CD1c-positive myeloid dendritic cell (primary cell): ENCODE results near the gene ACAP3.
A peak's percentile ranks its signal among the peaks of the same experiment; 100 is the strongest.

ENCODE experiments used
- DNase-seq: peaks from one replicate; pipeline ENCODE4 v3.0.0-alpha.2; 2016; ENCODE audit errors: extremely low spot score

The ACAP3 gene

DNA sequence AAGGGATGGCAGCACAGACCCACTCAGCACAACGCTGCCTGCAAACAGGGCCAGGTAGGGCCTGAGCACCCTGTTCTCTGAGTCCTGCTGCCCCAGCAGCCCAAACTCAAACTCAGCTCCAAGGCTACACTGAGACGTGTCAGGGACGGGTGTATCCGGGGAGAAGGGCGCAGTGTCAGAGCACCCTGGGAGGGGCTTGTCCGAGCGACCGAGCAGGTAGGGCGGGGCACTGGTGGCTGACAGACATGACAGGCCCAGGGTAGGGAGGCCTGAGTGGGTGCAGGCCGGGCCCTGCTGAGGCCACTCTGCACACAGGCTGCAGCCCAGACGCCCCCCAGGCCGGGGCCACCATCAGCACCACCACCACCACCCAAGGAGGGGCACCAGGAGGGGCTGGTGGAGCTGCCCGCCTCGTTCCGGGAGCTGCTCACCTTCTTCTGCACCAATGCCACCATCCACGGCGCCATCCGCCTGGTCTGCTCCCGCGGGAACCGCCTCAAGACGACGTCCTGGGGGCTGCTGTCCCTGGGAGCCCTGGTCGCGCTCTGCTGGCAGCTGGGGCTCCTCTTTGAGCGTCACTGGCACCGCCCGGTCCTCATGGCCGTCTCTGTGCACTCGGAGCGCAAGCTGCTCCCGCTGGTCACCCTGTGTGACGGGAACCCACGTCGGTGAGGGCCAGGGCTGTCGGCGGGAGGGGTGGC is 22.0 kb downstream of the ACAP3 start:
- no peak for DNase-seq

DNA sequence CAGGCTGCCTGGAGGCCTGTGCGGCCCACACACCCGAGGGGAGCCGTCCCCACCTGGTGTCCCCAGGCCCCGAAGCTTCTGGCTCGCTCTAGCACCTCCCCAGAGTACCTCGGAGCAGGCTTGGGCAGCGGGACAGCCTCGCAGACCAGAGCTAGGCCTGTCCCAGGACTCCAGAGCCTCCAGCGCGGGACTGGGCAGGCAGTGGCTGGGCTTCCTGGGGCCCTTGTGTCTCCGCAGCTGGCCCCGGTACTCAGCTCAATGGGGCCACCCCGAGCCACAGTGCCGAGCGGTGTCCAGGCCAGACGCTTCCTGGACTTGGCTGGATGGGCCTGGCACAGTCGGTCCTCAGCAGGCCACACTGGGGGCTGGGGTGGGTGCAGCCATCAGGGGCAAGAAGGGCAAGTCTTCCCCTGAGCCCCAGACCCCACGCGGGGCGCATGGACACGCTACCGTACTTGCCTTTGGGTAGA is 22.6 kb downstream of the ACAP3 start:
- DNase-seq: no peak

DNA sequence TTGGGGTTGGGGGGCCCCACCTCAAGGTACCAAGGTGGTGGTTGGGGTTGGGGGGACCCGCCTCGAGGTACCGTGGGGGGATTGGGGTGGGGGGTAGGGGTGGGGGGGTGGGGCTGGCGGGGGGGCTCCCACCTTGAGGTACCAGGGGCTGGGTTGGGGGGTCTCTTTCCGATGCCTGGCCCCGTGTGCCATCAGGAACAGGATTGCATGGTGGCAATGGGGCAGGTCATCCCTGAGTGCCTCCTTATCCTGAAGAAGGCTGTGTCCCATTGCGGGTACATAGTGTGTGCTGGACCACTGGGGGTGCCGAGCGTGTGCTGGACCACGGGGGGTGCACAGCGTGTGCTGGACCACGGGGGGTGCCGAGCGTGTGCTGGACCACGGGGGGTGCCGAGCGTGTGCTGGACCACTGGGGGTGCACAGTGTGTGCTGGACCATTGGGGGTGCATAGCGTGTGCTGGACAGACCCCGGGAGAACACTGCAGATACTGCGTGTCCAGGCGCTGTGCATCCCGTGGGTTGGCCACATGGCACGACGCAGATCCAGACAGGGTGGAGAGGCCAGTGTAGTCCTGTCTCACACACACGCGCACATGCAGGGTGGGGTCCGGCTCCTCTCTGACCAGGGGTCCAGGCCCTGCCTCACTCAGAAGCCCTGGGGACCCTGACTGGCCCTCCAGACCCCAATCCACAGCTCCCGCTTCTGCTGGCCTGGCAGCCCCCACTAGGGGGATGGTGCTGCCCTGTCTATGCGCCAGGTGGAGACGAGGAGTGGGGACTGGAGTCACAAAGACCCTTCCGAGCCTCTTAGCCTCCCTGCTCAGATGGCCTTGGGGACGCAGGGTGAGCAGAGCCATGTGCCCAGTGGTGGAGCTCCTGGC is 23.3 kb downstream of the ACAP3 start:
- DNase-seq: no peak

DNA sequence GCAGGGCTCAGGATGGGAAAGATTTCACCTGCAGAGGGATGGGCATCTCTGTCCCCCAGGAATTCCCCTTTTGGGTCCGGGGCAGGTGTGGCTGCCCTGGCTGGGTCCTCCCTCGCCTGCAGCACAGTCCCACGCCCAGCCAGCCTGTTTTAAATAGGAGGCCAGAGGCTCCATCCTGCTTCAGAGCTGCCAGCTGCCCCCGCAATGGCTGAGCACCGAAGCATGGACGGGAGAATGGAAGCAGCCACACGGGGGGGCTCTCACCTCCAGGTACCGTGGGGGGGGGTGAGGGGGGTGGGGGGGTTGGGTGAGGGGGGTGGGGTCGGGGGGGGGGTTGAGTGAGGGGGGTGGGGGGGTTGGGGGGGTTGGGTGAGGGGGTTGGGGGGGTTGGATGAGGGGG is 23.9 kb downstream of the ACAP3 start:
- DNase-seq: no peak

DNA sequence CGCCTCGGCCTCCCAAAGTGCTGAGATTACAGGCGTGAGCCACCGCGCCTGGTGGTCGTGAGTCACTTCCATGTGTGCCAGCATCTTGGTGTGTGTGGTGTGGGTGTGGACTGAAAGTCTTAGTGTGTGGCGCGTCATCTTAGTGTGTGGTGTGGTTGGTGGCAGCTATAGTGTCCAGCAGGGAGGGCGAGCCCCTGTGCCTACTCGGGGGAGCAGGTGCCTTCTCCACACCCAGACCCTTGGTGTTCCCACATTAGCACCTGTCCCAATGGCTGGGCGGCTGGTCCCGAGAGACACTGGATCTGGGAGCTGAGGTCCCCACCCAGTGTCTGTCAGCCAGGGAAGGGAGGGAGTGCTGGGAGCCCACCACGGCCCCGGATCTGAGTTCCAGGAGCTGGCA is 24.7 kb downstream of the ACAP3 start:
- DNase-seq: peak; percentile 18

DNA sequence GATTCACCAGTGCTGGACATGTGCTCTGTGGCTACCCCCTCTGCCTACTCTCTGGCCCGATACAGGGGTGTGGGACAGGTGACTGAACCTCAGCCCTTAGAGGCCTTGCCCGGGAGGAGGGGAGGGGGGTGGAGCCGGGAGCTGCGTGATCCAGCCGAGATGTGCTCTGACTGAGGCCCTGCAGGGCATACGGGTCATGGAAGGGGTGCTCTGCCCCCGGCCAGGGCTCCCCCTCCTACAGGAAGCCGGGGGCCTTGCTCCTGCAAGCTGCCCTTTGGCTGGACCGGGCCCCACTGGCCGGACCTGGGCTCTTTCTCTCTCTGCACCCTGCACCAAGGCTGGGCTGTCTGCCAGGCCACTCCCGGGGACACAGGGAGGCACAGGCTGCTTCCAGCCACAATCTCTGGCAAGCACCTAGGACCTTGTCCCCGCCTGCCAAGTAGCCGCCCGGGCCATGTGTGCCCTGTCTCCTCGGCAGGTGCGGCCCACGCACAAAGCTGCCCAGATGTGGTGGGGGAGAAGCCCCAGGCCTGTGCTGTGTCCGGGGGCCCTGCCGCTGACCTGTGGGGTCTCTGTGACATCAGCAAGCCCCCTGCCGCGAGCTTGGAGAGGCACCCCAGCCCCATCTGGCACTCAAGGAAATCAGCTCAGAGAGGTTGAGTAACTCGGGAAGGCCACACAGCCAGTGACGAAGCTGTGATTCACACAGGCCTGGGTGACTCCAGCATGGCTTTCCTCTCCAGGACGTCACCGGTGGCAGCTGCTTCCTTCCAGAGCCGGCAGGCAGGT is 26.0 kb downstream of the ACAP3 start:
- DNase-seq: peak; percentile 27

DNA sequence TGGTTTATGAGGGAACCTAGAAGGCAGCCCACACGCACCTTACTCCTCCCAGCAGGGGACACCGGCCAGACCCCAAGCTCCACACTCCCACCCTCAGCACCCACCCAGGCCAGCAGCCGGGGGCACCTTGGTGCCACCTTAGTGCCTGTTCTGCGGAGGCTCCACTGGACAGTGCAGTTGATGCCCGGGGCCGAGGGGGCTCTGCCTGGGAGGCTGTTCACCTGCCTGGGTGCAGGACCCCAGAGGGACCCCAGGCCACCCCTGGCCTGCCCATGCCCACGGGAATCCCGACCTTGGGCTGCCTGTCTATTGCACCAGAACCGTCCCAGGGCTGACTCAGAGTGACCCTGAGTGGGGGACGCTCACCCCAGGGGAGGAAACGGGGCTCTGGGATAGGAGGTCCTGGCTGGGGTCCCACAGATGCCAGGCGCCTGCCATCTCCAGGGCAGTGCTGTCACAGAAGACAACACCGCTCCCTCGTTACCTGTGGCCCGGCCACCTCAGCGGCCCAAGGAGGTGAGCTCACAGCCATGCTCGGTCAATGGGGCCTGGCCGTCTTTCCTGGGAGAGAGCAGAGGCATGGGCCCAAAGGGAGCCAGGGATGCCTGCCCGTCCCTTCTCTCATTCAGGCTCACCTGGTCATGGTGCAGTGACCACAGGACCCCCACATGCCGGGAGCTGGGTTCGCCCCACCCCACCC is 26.8 kb downstream of the ACAP3 start:
- no peak for DNase-seq

DNA sequence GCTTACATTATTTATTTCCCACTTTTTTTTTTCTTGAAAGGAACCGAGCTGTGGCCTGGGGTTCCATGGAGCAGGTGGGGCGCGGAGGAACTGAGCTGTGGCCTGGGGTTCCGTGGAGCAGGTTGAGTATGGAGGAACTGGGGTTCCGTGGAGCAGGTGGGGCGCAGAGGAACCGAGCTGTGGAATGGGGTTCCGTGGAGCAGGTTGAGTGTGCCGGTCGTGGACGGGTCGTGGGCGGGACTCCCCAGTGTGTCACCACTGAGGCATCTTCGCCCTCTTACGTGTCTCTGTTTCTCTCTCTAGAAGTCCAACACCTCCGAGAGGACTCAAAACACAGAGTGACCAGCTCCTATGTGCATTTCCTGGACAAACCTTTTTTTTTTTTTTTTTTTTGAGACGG is 28.7 kb downstream of the ACAP3 start:
- no peak for DNase-seq

DNA sequence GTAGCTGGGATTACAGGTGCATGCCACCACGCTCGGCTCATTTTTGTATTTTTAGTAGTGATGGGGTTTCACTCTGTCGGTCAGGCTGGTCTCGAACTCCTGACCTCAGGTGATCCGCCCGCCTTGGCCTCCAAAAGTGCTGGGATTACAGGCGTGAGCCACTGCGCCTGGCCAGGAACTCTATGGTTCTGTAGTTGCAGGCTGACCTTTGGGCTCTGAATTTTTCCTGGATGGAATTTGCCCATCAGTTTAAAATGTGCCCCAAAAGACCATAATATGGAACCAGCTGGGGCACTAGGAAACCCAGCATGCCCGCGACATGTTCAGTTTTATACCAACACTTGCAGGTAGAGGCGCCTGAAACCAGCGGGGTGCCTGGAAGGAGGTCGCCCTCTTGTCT is 29.1 kb downstream of the ACAP3 start:
- no peak for DNase-seq

DNA sequence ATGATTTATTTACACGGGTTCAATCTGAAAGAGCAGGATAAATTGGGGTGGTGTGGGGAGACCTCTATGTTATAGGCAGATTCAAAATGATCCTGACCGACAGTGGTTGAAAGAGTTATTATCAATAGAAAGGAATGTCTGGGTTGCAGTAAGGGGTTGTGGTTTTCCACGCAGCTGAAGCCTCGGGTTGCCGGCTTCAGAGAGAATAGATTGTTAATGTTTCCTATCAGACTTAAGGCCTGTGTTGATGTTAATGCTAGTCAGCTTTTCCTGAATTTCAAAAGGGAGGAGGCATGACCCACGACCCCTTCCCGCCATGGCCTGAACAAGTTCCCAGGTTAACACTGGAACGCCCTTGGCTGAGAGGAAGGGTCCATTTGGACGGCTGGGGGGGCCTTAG is 31.9 kb downstream of the ACAP3 start:
- DNase-seq: no peak

DNA sequence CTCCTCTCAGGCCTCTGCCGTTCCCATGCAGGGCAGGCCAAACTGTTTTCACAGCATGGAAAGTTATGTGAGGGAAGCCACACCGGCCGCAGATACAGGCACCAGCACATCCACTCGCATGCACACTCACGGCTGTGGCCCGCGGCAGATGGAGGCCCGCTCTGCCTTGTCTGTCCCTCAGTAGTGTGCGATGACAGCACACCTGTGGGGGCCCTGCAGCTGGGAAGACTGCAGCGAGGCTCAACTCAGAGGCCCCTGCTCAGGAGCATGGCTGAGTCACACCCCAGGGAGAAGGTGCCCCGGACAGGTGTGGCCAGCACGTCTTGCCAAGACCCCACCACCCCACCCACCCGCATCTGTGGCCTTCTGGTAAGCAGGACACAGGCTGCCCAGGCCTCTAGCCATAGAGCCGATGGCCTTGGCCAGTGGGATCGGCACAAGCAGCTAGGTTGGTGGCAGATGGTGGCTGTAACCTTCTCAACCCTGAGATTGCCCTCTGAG is 32.7 kb downstream of the ACAP3 start:
- DNase-seq: no peak

DNA sequence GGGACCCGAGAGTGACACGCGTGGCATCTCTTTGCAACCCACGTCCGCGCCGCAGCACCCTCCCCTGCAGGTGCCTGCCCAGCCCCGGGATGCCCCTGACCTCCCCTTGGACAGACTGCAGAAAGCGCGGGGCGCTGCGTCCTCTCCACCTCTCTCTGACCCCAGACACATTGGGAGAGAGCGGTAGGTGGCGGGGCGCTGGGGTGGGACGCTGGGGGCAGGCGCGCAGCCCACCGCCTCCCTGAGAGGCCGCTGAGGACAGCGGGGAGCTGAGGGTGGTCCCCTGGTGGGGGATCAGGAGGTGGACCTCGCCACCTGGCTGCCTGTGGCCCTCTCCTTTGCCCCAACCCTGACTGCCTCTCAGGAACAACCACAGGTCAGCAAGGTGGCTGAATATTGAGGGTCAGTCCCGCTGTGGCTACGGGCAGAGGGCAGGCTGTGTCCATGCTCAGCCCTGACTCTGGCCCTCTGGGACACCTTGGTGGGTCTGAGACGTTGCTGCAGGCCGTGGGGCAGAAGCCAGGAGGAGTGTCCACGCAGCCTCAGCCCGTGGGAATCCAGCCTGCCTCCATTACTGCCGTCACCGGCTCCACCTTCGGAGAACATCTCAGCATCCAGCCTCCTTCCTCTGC is 33.3 kb downstream of the ACAP3 start:
- no peak for DNase-seq

DNA sequence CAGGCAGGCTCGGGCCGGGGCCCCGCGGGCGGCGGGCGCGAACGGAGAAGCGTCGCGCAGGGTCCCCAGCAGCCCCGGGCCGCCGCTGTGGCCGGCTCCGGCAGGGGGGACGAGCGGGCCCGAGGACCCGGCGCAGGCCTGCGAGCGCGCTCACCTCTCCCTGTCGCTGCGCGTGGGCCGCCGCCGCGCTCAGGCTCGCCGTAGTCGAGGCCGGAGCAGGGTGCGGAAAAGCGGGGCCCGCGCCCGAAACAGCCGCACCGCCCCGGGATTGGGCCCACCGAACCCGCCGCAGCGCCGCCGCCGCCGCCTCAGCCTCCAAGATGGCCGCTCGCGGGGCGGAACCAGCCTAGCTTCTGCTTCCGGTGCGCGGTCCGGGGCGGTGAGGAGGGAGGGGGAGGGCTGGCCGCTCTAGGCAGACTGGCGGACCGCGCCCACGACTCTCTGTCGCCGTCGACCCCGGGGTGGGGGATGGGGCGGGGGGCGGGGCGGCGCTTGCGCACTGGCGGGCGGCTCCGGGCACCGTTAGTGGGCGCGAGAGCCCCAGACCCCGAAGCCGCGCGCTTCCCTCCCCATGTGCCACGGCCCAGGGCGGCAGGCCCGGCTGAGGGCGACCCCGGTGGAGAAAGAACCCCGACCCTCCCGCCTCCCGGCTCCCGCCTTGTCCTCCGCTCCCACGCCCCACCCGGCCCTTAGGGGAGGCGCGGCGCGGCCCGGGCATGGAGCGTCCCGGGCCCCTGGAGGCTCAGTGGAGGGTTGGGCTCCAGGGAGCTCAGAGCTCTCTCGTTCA is 34.0 kb downstream of the ACAP3 start, which contains the start of gene UBE2J2:
UBE2J2 (minus strand) TSS at position 343 of the 787 bp plus-strand sequence. CDS start 5,862 bp downstream, outside the sequence.
- peak; percentile 93 for DNase-seq

DNA sequence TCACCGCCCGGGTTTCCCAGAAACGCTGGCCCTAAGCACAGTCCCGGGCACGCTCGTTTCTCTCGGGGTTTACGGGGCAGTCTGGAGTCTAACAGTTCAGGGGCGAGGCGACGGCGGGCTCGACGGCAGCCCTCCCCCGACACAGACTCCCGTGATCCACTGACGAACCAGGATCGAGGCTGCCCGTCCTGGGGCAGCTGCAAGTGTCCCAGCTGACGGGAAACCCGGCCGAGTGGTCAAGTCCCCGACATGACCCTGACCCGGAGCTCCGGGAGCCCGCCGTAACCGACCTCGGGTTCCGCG is 34.6 kb downstream of the ACAP3 start:
- DNase-seq: peak; percentile 12

DNA sequence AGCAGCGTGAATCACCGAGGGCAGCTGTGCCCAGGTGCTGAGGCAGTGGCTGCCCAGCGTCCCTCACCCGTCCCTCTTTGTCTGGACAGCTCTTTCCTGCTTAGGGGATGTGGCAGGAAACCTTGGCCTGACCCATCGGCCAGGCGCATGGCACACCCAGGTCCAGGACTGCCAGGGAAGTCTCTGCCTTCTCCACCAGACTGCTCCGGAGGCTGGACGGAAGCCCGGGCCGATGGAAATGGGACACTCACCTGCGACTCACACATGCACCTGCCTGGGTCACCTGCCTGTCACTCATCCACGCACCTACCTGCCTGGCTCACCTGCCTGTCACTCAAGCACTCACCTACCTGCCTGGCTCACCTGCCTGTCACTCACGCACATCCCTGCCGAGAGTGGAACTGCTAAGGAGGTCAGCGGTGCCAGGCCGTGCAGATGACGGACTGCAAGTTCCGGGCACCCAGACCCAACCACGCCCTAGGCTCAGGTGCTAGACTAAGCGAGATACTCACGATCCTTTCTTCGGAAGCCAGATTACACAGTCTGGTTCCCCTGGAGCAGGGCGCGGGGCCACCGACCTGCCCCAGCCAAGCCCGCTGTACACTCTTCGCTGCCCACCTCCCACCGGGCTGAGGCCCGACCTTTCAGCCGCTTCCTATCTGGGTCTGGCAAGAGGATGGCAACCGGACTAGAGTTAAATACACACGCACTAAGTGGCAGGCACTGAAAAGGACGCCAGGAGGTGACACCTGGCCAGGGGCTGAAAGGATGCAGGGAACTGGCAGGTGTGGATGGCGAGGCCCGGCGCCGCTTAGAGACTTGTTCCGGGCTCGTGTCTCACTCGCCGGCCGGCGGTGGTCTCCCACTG is 35.2 kb downstream of the ACAP3 start:
- DNase-seq: no peak

DNA sequence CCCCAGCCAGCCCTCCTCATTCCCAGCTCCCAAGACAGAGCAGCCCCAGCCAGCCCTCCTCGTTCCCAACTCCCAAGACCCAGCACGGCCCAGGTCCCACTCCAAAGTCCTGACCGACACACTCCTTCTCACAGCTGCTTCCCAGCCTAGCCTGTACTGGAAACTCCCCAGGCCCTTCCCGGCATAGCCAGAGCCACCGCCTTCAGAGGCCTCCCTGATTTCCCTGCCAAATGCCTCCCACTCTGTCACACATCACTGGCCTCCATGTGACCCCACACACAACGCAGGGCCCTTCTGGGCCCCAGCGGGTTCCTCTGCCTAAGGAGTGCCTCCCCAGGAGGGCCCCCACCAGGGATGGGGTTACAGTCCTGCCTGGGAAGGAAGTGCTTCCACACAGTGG is 36.9 kb downstream of the ACAP3 start:
- DNase-seq: no peak

DNA sequence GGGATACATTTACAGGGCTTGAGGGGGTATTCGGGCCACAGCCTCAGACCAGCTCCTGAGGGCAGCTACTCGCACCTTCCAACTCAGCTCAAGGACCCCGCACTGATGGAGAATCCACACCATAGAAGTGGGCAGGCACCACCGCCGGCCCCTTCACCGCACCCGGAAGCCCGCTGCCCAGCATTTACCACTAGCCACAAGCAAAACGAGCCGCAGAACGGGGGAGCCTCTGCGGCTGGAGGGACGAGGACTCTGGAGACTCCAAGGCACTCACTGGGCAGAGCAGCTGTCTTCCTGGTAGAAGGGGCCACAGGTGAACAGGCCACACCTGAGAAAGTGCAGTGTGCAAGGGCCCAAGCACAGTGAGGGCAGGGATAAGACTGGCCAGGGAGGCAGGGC is 39.4 kb downstream of the ACAP3 start:
- DNase-seq: no peak

DNA sequence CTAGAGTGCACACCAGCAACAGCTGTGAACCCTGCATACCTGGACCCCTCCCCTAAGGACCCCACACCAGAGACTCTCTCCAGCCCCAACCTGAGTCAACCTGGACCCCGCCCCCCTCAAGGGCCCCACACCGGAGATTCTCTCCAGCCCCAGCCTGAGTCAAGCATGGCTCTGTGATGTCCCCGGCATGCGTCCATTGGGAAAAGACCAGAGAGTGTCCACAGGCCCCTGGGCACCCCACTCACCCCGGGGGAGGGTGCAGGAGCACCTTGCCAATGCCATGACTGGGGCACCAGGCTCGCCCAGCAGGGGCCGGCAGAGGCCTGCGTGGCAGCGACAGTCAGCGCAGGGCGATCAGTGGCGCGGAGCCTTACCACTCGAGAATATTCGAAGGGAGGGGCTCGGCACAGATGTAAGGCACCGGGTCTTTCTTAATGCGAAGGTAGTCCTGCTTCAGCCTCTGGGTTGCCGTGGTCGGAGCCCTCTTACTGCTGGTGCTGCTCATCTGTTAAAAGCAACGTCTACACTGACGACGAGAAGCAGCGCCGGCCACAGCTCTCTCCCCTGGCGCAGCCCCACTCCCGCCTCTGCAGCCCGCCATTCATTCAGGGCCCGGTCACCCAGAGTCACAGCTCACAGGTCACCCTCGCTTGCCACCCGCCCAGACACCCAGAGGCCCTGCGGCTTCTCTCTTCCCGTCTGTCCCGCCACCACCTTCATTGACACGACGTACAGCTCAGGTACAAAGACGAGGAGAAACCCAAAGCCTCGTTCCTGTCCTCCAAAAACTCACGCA is 40.0 kb downstream of the ACAP3 start:
- no peak for DNase-seq
